RWPE2 (cell line): Measurements from ENCODE around the gene SPDYE16.
"Not testable (repeated sequence)": the region's sequence is repeated elsewhere in the genome, so short reads cannot be mapped to it uniquely, and the experiment has no call there.

Experiments
- ATAC-seq: fragments of 200-7000 bp; cut with Tn5 transposase; 3 replicates; pipeline ENCODE4 v1.9.1; 2021; ENCODE audit warnings: low read depth
- DNase-seq: peaks from one replicate; pipeline ENCODE4 v3.0.0-alpha.2; 2020; ENCODE audit warnings: low spot score
- H3K27ac ChIP-seq: fragments of 450-650 bp; 2 replicates; pipeline ENCODE4 v1.5.1; 2017; ENCODE audit warnings: mild to moderate bottlenecking; ENCODE audit not compliant: poor library complexity, severe bottlenecking
- H3K27me3 ChIP-seq: fragments of 250-450 bp; sonication (Bioruptor Pico); 2 replicates; pipeline ENCODE4 v1.5.1; 2021; ENCODE audit warnings: mild to moderate bottlenecking, moderate library complexity; ENCODE audit not compliant: insufficient read depth, poor library complexity, severe bottlenecking
- H3K36me3 ChIP-seq: fragments of 250-450 bp; sonication (Bioruptor Pico); 2 replicates; pipeline ENCODE4 v1.5.1; 2020; ENCODE audit warnings: low read depth, mild to moderate bottlenecking, moderate library complexity
- H3K4me1 ChIP-seq: fragments of 250-450 bp; sonication (Bioruptor Pico); 2 replicates; pipeline ENCODE4 v1.5.1; 2021; ENCODE audit warnings: mild to moderate bottlenecking, moderate library complexity; ENCODE audit not compliant: insufficient read depth, poor library complexity, severe bottlenecking
- H3K4me3 ChIP-seq: fragments of 250-450 bp; sonication (Bioruptor Pico); 2 replicates; pipeline ENCODE4 v1.5.1; 2021; ENCODE audit warnings: mild to moderate bottlenecking, moderate library complexity; ENCODE audit not compliant: severe bottlenecking
- H3K9me3 ChIP-seq: fragments of 250-450 bp; sonication (Bioruptor Pico); 2 replicates; pipeline ENCODE4 v1.5.1; 2021; ENCODE audit warnings: mild to moderate bottlenecking, moderate library complexity; ENCODE audit not compliant: severe bottlenecking

SPDYE16 gene

GRCh38 chr7:76572296-76572695 is 29.2 kb upstream of the SPDYE16 start:
- not testable (repeated sequence) for H3K27ac ChIP-seq, ATAC-seq, DNase-seq, H3K9me3 ChIP-seq, H3K4me3 ChIP-seq, H3K36me3 ChIP-seq, H3K27me3 ChIP-seq
- peaks cover 31% of the 10 kb centered on the region for H3K4me1 ChIP-seq

GRCh38 chr7:76570324-76570775 is 27.3 kb upstream of the SPDYE16 start:
- H3K27me3 ChIP-seq, DNase-seq, H3K36me3 ChIP-seq, H3K9me3 ChIP-seq, H3K4me3 ChIP-seq: not testable (repeated sequence)
- H3K27ac ChIP-seq = peak overlapping the region; percentile 60
- peak; percentile 73 for ATAC-seq
- peaks cover 31% of the 10 kb centered on the region for H3K4me1 ChIP-seq

GRCh38 chr7:76568742-76569141 is 25.6 kb upstream of the SPDYE16 start:
- not testable (repeated sequence) for DNase-seq, H3K27me3 ChIP-seq, H3K9me3 ChIP-seq, H3K4me3 ChIP-seq
- ATAC-seq = peak; percentile 89
- Histone ChIP-seq H3K36me3 (peaks cover 12% of the 10 kb centered on the region; the same call in 1 of the 2 replicates), H3K4me1 (peaks cover 26% of the 10 kb centered on the region), H3K27ac (peak overlapping the region; percentile 61)

GRCh38 chr7:76567753-76568152 is 24.7 kb upstream of the SPDYE16 start:
- not testable (repeated sequence) for DNase-seq, H3K27me3 ChIP-seq, H3K9me3 ChIP-seq, ATAC-seq, H3K4me3 ChIP-seq
- Histone ChIP-seq H3K36me3 (peaks cover 12% of the 10 kb centered on the region; the same call in 1 of the 2 replicates), H3K27ac (peak overlapping the region; percentile 61), H3K4me1 (peaks cover 26% of the 10 kb centered on the region)

GRCh38 chr7:76567311-76567710 is 24.2 kb upstream of the SPDYE16 start:
- Histone ChIP-seq H3K27ac (peak overlapping the region; percentile 61), H3K4me1 (peaks cover 26% of the 10 kb centered on the region), H3K36me3 (peaks cover 14% of the 10 kb centered on the region)
- H3K4me3 ChIP-seq, ATAC-seq, H3K9me3 ChIP-seq, DNase-seq, H3K27me3 ChIP-seq: not testable (repeated sequence)

- H3K27ac ChIP-seq, H3K4me3 ChIP-seq, H3K9me3 ChIP-seq, DNase-seq, ATAC-seq, H3K27me3 ChIP-seq: not testable (repeated sequence)
- Histone ChIP-seq H3K36me3 (peaks cover 28% of the 10 kb centered on the region), H3K4me1 (peaks cover 18% of the 10 kb centered on the region)
These were observed 21.9 kb upstream of the SPDYE16 start for GRCh38 chr7:76565001-76565400.

GRCh38 chr7:76561342-76561741 is 18.2 kb upstream of the SPDYE16 start:
- H3K4me3 ChIP-seq, H3K9me3 ChIP-seq, ATAC-seq, H3K27me3 ChIP-seq, H3K4me1 ChIP-seq, DNase-seq, H3K27ac ChIP-seq: not testable (repeated sequence)
- H3K36me3 ChIP-seq = peaks cover 35% of the 10 kb centered on the region

- not testable (repeated sequence) for H3K9me3 ChIP-seq, ATAC-seq, DNase-seq, H3K4me1 ChIP-seq, H3K4me3 ChIP-seq, H3K27me3 ChIP-seq
- H3K27ac ChIP-seq = peak overlapping the region; percentile 27
- peaks cover 37% of the 10 kb centered on the region for H3K36me3 ChIP-seq
These were observed 17.1 kb upstream of the SPDYE16 start for GRCh38 chr7:76560157-76560556.

GRCh38 chr7:76559685-76560084 is 16.6 kb upstream of the SPDYE16 start:
- not testable (repeated sequence) for H3K27me3 ChIP-seq, H3K9me3 ChIP-seq, DNase-seq, H3K4me1 ChIP-seq, H3K4me3 ChIP-seq
- peaks cover 41% of the 10 kb centered on the region for H3K36me3 ChIP-seq
- peak; percentile 42 for ATAC-seq
- peak overlapping the region; percentile 27 for H3K27ac ChIP-seq

GRCh38 chr7:76551992-76552391 is 8.9 kb upstream of the SPDYE16 start:
- not testable (repeated sequence) for DNase-seq, H3K4me3 ChIP-seq
- peaks cover 32% of the 10 kb centered on the region for H3K36me3 ChIP-seq

GRCh38 chr7:76549855-76550248 is 6.8 kb upstream of the SPDYE16 start:
- DNase-seq, ATAC-seq, H3K9me3 ChIP-seq, H3K27me3 ChIP-seq, H3K4me1 ChIP-seq: not testable (repeated sequence)
- Histone ChIP-seq H3K4me3 (peak overlapping the region; percentile 53), H3K27ac (peak overlapping the region; percentile 73), H3K36me3 (peaks cover 26% of the 10 kb centered on the region)

More at GRCh38 chr7:76551992-76552391, 8.9 kb upstream of the SPDYE16 start:
- H3K4me1 ChIP-seq, H3K27ac ChIP-seq, H3K27me3 ChIP-seq, ATAC-seq, H3K9me3 ChIP-seq: not testable (repeated sequence)
